GM12891 (cell line): Measurements from ENCODE around the gene PSAPL1.

Source experiments
- POLR2A ChIP-seq: IDR thresholded peaks from 2 replicates; pipeline ENCODE4 v1.6.1; 2011; ENCODE audit warnings: low read depth, low read length, control low read depth
- POLR2AphosphoS5 ChIP-seq: IDR thresholded peaks from 2 replicates; pipeline ENCODE4 v1.6.1; 2011; ENCODE audit warnings: low read depth, low read length, control low read depth

- no peak for TF ChIP-seq POLR2AphosphoS5
- no peak for TF ChIP-seq POLR2A
Measured at GRCh38 chr4:7422898-7423180, 11.9 kb downstream of the PSAPL1 start.
